Activated T-cell treated with anti-CD3 and anti-CD28 coated beads, Interleukin-2, amount 50 U/mL, for 48 hours (primary cell): ENCODE results near the gene TCF7.
A peak's percentile ranks its signal among the peaks of the same experiment; 100 is the strongest.
"Not testable (repeated sequence)": the region's sequence is repeated elsewhere in the genome, so short reads cannot be mapped to it uniquely, and the experiment has no call there.

ENCODE experiments used
- DNase-seq, 2 experiments: peaks; one replicate each; pipeline ENCODE4 v3.0.0-alpha.2; 2020

TCF7 gene

GRCh38 chr5:134145779-134146581 lies 31.5 kb downstream of the TCF7 start:
- peak; percentile 92 to 93 for DNase-seq

GRCh38 chr5:134146651-134147518 lies 32.4 kb downstream of the TCF7 start:
- no peak for DNase-seq

- no peak for DNase-seq
Measured at GRCh38 chr5:134148316-134148715, 33.8 kb downstream of the TCF7 start.

DNA sequence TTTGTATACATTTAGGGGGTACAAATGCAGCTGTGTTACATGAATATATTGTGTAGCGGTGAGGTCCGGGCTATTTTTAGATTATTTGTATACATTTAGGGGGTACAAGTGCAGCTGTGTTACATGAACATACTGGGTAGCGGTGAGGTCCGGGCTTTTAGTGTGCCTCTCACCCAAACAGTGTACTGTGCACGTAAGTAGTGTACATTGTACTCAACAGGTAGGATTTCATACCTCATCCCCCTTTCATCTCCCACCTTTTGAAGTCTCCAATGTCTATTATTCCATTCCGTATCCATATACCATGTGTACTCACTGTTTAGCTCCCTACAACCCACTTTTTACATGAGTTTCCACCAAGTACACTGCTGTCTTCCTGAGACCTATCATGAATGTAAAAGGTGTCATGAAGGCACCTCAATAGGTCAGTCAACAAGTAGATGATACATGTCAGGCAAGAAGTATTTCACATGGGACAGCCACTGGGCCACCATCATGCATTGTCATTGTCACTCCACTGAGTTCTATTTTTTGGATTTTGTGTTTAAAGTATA lies 34.6 kb downstream of the TCF7 start:
- DNase-seq, result no peak

GRCh38 chr5:134149571-134150303 lies 35.3 kb downstream of the TCF7 start:
- DNase-seq, result no peak

- DNase-seq, result no peak
Measured at GRCh38 chr5:134151723-134152122, 37.2 kb downstream of the TCF7 start.

- DNase-seq, result not testable (repeated sequence)
Measured at GRCh38 chr5:134152173-134152832, 37.8 kb downstream of the TCF7 start.

DNA sequence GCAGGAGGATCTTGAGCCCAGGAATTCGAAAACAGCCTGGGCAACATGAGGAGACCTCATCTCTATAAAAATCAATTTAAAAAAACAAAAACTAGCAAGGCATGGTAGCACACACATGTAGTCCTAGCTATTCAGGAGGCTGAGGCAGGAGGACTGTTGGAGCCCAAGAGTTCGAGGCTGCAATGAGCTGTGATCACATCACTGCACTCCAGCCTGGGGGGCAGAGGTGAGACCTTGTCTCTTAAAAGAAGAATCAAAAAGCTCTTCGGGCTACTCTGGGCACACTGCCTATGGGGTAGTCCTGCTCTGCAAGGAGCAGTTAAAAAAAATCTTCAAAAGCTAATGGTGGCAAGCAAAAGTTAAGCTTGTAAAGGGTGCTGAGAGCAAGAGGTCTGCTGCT lies 38.8 kb downstream of the TCF7 start:
- DNase-seq, result no peak

GRCh38 chr5:134153657-134154056 lies 39.2 kb downstream of the TCF7 start:
- no peak for DNase-seq

DNA sequence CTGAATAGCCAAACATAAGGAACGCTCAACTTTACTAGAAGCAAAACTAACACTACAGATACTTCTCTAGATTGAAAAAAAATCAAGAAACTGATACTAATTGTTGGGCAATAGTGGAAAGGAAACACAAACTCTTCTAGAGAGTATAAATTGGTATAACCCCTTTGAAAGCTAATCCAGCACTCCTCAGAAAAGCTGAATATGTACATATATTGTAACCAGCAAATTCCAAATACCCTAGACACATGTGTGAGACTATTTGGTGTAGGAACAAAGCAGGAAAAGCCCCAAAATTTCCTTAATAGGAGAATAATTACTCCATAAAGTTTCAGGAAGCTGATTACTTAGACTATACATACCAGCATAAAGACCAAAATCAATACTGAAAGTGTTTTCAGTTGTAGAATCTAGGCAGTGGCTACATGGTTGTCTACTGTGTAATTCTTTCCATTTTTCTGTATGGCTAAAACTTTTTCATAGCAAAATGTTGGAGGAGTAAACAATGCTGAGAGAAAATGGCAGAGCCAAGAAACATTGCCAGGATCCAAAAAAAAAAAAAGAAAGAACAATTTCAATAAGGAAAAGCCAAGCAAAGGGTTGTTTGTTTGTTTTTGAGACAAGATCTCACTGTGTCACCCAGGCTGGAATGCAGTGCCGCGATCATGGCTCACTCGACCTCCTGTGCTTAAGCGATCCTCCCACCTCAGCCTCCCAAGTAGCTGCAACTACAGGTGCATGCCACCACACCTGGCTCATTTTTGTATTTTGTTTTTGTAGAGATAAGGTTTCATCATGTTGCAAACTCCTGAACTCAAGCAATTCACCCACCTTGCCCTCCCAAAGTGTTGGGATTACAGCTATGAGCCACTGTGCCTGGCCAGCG lies 47.3 kb downstream of the TCF7 start:
- no peak for DNase-seq

GRCh38 chr5:134162592-134162991 lies 48.1 kb downstream of the TCF7 start:
- no peak for DNase-seq

DNA sequence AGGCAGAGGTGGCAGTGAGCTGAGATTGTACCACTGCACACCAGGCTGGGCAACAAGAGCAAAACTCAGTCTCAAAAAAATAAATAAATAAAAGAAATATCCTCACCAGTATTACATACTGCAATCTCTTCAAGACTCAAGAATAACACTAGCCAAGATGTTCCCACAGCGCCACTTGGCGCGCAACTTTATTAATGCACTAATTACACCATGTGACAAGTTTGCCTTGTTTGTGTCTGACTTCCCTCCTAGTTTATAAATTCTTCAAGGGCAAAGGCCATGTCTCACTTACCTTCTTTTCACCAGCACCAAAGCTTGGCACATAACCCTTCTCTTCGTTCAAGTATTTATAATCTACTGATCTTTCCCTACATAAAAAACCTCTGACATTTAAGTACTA lies 57.5 kb downstream of the TCF7 start:
- no peak for DNase-seq

GRCh38 chr5:134174841-134175839 lies 60.7 kb downstream of the TCF7 start:
- no peak for DNase-seq

DNA sequence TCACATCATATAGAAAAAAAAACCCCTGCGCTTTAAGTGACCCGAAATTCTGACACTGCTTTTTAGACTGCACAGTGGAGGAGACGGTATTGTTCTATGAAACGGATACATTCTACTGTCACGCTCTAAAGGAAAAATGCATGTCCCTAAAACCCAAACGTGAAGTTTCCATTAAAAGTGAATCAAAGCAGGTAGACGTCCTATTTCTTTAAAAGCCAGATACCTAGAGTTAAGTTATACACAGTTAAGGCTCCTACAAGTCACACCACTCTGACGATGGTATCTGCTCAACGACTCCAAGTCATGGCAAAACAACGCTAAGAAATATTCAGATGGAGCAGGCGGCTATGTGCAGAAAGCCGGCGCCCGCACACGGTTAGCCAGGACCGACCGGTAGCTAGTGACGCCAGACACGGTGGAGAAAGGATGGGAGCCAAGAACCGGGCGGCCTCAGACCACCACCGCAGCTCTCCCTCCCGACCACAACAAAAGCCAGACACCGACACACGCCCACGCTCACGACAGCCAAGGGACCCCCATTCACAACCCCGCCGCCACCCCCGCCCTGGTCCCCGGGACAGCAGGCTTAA lies 61.5 kb downstream of the TCF7 start:
- no peak for DNase-seq

DNA sequence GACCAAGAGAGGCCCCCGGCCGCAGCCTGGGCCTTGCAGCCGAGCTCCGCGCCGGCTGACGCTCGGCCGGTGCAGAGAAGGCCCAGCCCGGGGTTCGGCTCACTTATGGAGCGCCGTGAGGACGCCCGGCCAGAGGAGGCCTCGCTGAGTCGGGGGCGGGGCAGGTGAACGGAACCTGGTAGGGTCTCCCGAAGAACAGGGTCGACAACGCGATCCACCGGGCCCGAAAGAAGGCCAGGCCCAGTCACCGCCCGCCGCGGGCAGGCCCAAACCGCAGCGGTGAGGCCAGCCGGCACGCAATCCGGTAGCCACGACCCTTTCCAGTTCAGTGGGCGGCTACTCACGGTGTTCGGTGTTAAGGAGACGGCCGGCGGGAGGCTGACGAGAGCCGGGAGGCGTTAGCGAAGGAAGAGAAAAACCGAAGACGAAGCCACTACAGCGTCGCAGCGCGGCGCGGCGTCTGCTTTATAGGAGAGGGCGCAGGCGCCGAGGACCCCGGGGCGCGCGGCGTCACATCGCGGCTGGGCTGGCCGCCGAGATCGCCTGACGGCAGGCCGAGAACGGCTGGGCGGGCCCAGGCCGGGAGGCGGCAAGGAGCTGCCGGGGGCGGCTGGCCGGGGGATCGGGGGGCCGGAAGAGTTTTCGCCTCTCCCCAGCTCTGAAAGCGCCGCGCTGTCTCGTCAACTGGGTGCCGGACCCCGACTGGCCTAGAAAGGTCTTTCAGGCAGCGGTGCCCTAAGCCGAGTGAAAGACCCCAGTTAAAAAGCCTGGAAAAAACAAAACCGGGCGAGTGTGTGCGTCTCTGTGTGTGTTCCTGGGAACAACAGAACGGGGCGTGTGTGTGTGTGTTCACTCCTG lies 62.3 kb downstream of the TCF7 start, which contains the start of gene SKP1:
Gene SKP1 (minus strand): TSS at position 440 of the 858 bp plus-strand sequence. CDS start 2,928 bp downstream, outside the sequence.
- peak; percentile 89 to 92 for DNase-seq

GRCh38 chr5:134177369-134178095 lies 63.1 kb downstream of the TCF7 start:
- DNase-seq, result no peak

GRCh38 chr5:134178096-134178419 lies 63.6 kb downstream of the TCF7 start:
- no peak for DNase-seq

- no peak for DNase-seq
Measured at GRCh38 chr5:134183481-134183880, 69.0 kb downstream of the TCF7 start.
